VCaP (cell line): ENCODE measurements around the gene SF1.
A peak's percentile ranks its signal among the peaks of the same experiment; 100 is the strongest.

Experiments used
- H3K27ac ChIP-seq: fragments of 450-650 bp; 2 replicates; pipeline ENCODE4 v1.5.1; 2017
- CTCF ChIP-seq: fragments of 450-650 bp; conservative IDR thresholded peaks from 2 replicates; pipeline ENCODE4 v1.5.1; 2017; ENCODE audit warnings: mild to moderate bottlenecking, moderate library complexity

SF1 gene

GRCh38 chr11:64792482-64792881 is 14.1 kb upstream of the SF1 start:
- no peak overlapping the region for H3K27ac ChIP-seq
- no peak for TF ChIP-seq CTCF

GRCh38 chr11:64791781-64792291 is 13.5 kb upstream of the SF1 start:
- TF ChIP-seq CTCF: no peak
- no peak overlapping the region for H3K27ac ChIP-seq

- TF ChIP-seq CTCF: no peak
- no peak overlapping the region for H3K27ac ChIP-seq
These were observed 12.1 kb upstream of the SF1 start for GRCh38 chr11:64790205-64791095.

GRCh38 chr11:64789331-64790204 is 11.2 kb upstream of the SF1 start:
- no peak for TF ChIP-seq CTCF

GRCh38 chr11:64788321-64789215 is 10.2 kb upstream of the SF1 start:
- no peak for TF ChIP-seq CTCF
- H3K27ac ChIP-seq: no peak overlapping the region

More at GRCh38 chr11:64789331-64790204, 11.2 kb upstream of the SF1 start:
- H3K27ac ChIP-seq: no peak overlapping the region

GRCh38 chr11:64787526-64788320 is 9.4 kb upstream of the SF1 start:
- TF ChIP-seq CTCF: peak; percentile 97
- no peak overlapping the region for H3K27ac ChIP-seq
